H1 (cell line): Measurements from ENCODE around the gene IGSF9B. TPM values are rescaled to one million over a fixed set of nuclear protein-coding genes. Genes with fewer than 3 reads are reported as not detected.

Source experiments
- CTCF ChIA-PET: fragments of 300-600 bp; sonication (Branson Sonifier 250); formaldehyde crosslinking; loops from one replicate; lab custom pipeline; 2021; ENCODE audit not compliant: partially characterized antibody; lab: Charles Lee
- POLR2A ChIA-PET: fragments of 300-600 bp; sonication (Branson Sonifier 250); formaldehyde crosslinking; loops from one replicate; lab custom pipeline; 2021; ENCODE audit warnings: inconsistent platforms; ENCODE audit not compliant: partially characterized antibody; lab: Charles Lee
- DNase-seq, 2 experiments: peaks; one replicate each; pipeline versions ENCODE4 v3.0.0 to v3.0.0-alpha.2; 2010 to 2022; ENCODE audit warnings: low spot score in 2 of 2, low read depth in 1 of 2, mixed read lengths in 1 of 2
- FAIRE-seq: peaks from 2 replicates; lab custom pipeline; 2011; peaks lifted over from hg19 to GRCh38; lab: Jason Lieb, UNC
- H2AFZ ChIP-seq: 2 replicates; pipeline ENCODE4 v1.8.1; 2012; ENCODE audit warnings: low read length, inconsistent platforms
- H2AK5ac ChIP-seq: 2 replicates; pipeline ENCODE4 v1.6.1; 2013; ENCODE audit warnings: low read depth, low read length
- H2BK120ac ChIP-seq: replicated peaks from 2 replicates; pipeline ENCODE3; 2013; ENCODE audit warnings: low read depth, low read length, inconsistent platforms
- H2BK12ac ChIP-seq: 2 replicates; pipeline ENCODE4 v1.6.1; 2013; ENCODE audit warnings: low read depth, low read length
- H2BK15ac ChIP-seq: 2 replicates; pipeline ENCODE4 v1.6.1; 2013; ENCODE audit warnings: low read length
- H2BK20ac ChIP-seq: 2 replicates; pipeline ENCODE4 v1.6.1; 2013; ENCODE audit warnings: low read length
- H2BK5ac ChIP-seq: 2 replicates; pipeline ENCODE4 v1.6.1; 2013; ENCODE audit warnings: low read depth, low read length
- H3K14ac ChIP-seq: 2 replicates; pipeline ENCODE4 v1.6.1; 2013; ENCODE audit warnings: inconsistent platforms; ENCODE audit not compliant: insufficient read length
- H3K18ac ChIP-seq: 2 replicates; pipeline ENCODE4 v1.6.1; 2013; ENCODE audit warnings: low read length; ENCODE audit errors: extremely low read depth
- H3K23ac ChIP-seq: 2 replicates; pipeline ENCODE4 v1.6.1; 2013; ENCODE audit warnings: inconsistent platforms; ENCODE audit not compliant: insufficient read length
- H3K23me2 ChIP-seq: 2 replicates; pipeline ENCODE4 v1.6.1; 2013; ENCODE audit warnings: low read depth, low read length
- H3K27ac ChIP-seq: 2 replicates; pipeline ENCODE4 v1.6.1; 2011; ENCODE audit warnings: low read depth, low read length, inconsistent platforms
- H3K27me3 ChIP-seq, 4 experiments: replicated peaks in 1 of 4; 1 replicate in 1 of 4; 2 replicates in 3 of 4; pipeline versions ENCODE4 v1.6.1 to v1.8.1; 2011 to 2013; ENCODE audit warnings: low read length in 3 of 4, mild to moderate bottlenecking in 3 of 4, inconsistent platforms in 2 of 4, mixed read lengths in 2 of 4, moderate library complexity in 1 of 4; ENCODE audit not compliant: control insufficient read depth in 3 of 4, insufficient read depth in 3 of 4; ENCODE audit errors: extremely low read depth in 1 of 4
- H3K36me3 ChIP-seq, 4 experiments: 2 replicates each; pipeline versions ENCODE4 v1.6.1 to v1.8.1; 2011 to 2013; ENCODE audit warnings: mild to moderate bottlenecking in 4 of 4, low read length in 3 of 4, moderate library complexity in 2 of 4, control low read depth in 1 of 4, inconsistent platforms in 1 of 4; ENCODE audit not compliant: insufficient read depth in 4 of 4, control insufficient read depth in 2 of 4
- H3K4ac ChIP-seq: replicated peaks from 2 replicates; pipeline ENCODE3; 2013; ENCODE audit warnings: low read length, low read depth, mixed read lengths, inconsistent platforms; ENCODE audit not compliant: insufficient read length
- H3K4me1 ChIP-seq, 4 experiments: replicated peaks in 1 of 4; 1 replicate in 1 of 4; 2 replicates in 3 of 4; pipeline versions ENCODE4 v1.6.1 to v1.8.1; 2011 to 2013; ENCODE audit warnings: low read length in 3 of 4, inconsistent platforms in 2 of 4, mixed read lengths in 1 of 4; ENCODE audit not compliant: insufficient read depth in 4 of 4, control insufficient read depth in 3 of 4
- H3K4me2 ChIP-seq, 2 experiments: 2 replicates each; pipeline versions ENCODE4 v1.6.1 to v1.8.1; 2011 to 2013; ENCODE audit warnings: low read depth in 2 of 2, low read length in 2 of 2, control low read depth in 1 of 2, inconsistent platforms in 1 of 2, mild to moderate bottlenecking in 1 of 2; ENCODE audit not compliant: insufficient read depth in 1 of 2
- H3K4me3 ChIP-seq, 4 experiments: fragments of 200-600, 300-600 bp in 1 of 4; sonication (generic), shearing (Covaris generic), sonication (Bioruptor Twin) in 1 of 4; 2 replicates each; pipeline versions ENCODE4 v1.5.1 to v1.8.1; 2011 to 2016; ENCODE audit warnings: low read length in 4 of 4, low read depth in 3 of 4, control low read depth in 2 of 4, inconsistent platforms in 2 of 4, mild to moderate bottlenecking in 2 of 4, mixed read lengths in 1 of 4, moderate library complexity in 1 of 4; ENCODE audit not compliant: insufficient read depth in 2 of 4; ENCODE audit errors: extremely low read depth in 1 of 4
- H3K56ac ChIP-seq: replicated peaks from 2 replicates; pipeline ENCODE3; 2013; ENCODE audit warnings: low read depth, mild to moderate bottlenecking, mixed read lengths, low read length, inconsistent platforms; ENCODE audit not compliant: insufficient read length
- H3K79me1 ChIP-seq: 2 replicates; pipeline ENCODE4 v1.6.1; 2013; ENCODE audit warnings: low read depth, low read length, control low read depth
- H3K79me2 ChIP-seq, 2 experiments: 2 replicates each; pipeline versions ENCODE4 v1.6.1 to v1.8.1; 2012 to 2013; ENCODE audit warnings: low read length in 2 of 2, mild to moderate bottlenecking in 2 of 2, inconsistent platforms in 1 of 2; ENCODE audit not compliant: insufficient read depth in 2 of 2, control insufficient read depth in 1 of 2
- H3K9ac ChIP-seq, 4 experiments: replicated peaks in 1 of 4; 1 replicate in 1 of 4; 2 replicates in 3 of 4; pipeline versions ENCODE4 v1.6.1 to v1.8.1; 2011 to 2013; ENCODE audit warnings: low read depth in 3 of 4, low read length in 3 of 4, control low read depth in 2 of 4, mild to moderate bottlenecking in 2 of 4, moderate library complexity in 2 of 4, inconsistent platforms in 1 of 4; ENCODE audit errors: extremely low read depth in 1 of 4
- H3K9me3 ChIP-seq, 2 experiments: 2 replicates each; pipeline versions ENCODE4 v1.6.1 to v1.8.1; 2012 to 2013; ENCODE audit warnings: mild to moderate bottlenecking in 2 of 2, moderate library complexity in 2 of 2, control low read depth in 1 of 2, inconsistent platforms in 1 of 2, low read depth in 1 of 2, low read length in 1 of 2, mixed read lengths in 1 of 2; ENCODE audit not compliant: insufficient read depth in 2 of 2
- H4K20me1 ChIP-seq, 2 experiments: replicated peaks in 1 of 2; 2 replicates each; pipeline versions ENCODE3 to v1.8.1; 2011 to 2013; ENCODE audit warnings: inconsistent platforms in 2 of 2, low read length in 2 of 2, mild to moderate bottlenecking in 1 of 2; ENCODE audit not compliant: insufficient read depth in 2 of 2, control insufficient read depth in 1 of 2
- H4K5ac ChIP-seq: 2 replicates; pipeline ENCODE4 v1.6.1; 2013; ENCODE audit warnings: low read length, low read depth, mixed read lengths, inconsistent platforms; ENCODE audit not compliant: insufficient read length
- H4K8ac ChIP-seq: 2 replicates; pipeline ENCODE4 v1.8.0; 2013; ENCODE audit warnings: mild to moderate bottlenecking, moderate library complexity, low read length, inconsistent platforms; ENCODE audit not compliant: insufficient read depth; ENCODE audit errors: extremely low read depth
- H4K91ac ChIP-seq: replicated peaks from 2 replicates; pipeline ENCODE3; 2013; ENCODE audit warnings: low read length, mixed read lengths, inconsistent platforms; ENCODE audit not compliant: insufficient read length
- SP1 ChIP-seq: IDR thresholded peaks from 2 replicates; pipeline ENCODE4 v1.6.1; 2011; ENCODE audit warnings: low read depth, low read length
- WGBS, 2 experiments: shearing (Covaris generic) in 1 of 2; methylation state at CpG; one replicate each; pipeline versions ENCODE4 v1.1.6 to v1.1.7; 2013 to 2015; ENCODE audit warnings: low lambda C conversion rate in 2 of 2, mixed read lengths in 2 of 2, inconsistent platforms in 1 of 2, low coverage in 1 of 2, missing lambda C conversion rate in 1 of 2; ENCODE audit not compliant: insufficient replicate concordance in 2 of 2, insufficient coverage in 1 of 2, insufficient read length in 1 of 2; ENCODE audit errors: extremely low coverage in 1 of 2, missing lambda C conversion rate in 1 of 2; 5-methylcytosine and 5-hydroxymethylcytosine counted together
- polyA plus RNA-seq, 7 experiments: library from polyadenylated mRNA; depleted of rRNA in 3 of 7; stranded (reverse) in 5 of 7; unstranded in 2 of 7; fragments of >200 nt in 5 of 7; fragments of 200-250 nt in 2 of 7; gene quantifications; 1 replicate in 5 of 7; 2 replicates in 1 of 7; 4 replicates in 1 of 7; pipeline versions ENCODE4 v1.2.1 to v1.2.3, GENCODE V29; 2011 to 2013; ENCODE audit warnings: missing spikeins in 2 of 7, mixed read lengths in 2 of 7
- total RNA-seq: library from RNA; stranded (reverse); fragmentation: NEBNext Ultra II Directional; extraction: Animal tissue kit (Norgen Biotek cat#: 25700); gene quantifications from 2 replicates; pipeline ENCODE4 v1.2.1, GENCODE V29; 2021

Gene IGSF9B
- total and polyA plus RNA-seq, 2 of the 8 experiments (the other 6 are each of a cell fraction or from before 2014, with no cell fraction given) = 16.5 to 49.2 TPM

DNA sequence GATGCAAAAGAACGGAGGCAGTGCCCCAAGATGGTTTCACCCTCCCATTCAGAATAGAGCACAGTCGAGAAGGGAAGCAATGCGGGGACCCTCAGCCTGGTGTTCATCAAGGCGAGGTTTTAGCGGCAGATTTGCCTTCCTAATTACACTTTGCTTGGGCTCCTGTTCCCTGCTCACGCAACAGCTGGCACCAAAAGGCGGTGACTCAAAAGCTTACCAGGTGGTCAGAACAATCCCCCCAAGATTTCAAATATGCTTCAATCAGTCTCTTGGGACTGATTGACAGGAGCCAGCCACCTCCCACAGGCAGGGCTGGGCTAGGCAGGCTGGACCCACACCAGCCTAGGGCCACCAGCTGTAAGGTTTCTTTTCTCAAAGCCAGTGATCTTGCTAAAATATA is 14.2 kb downstream of the IGSF9B start:
- 95% methylated on average over 7 of the region's 7 CpGs; no CpG with 5 or more reads in 1 of the 2 experiments for WGBS, 2 experiments
- H3K18ac ChIP-seq = no peak overlapping the region
- no peak overlapping the region for H3K4ac ChIP-seq
- H3K4me3 ChIP-seq = no peak overlapping the region
- H3K23ac ChIP-seq = no peak overlapping the region
- H3K27ac ChIP-seq = no peak overlapping the region
- peaks cover 0 to 7% of the 10 kb centered on the region in 2 experiments; a peak in 1 of 4 replicates for H3K9me3 ChIP-seq
- no peak overlapping the region for H3K9ac ChIP-seq
- ChIA-PET CTCF (interaction anchor here (1.3 to 8.1 kb wide), 5 partner anchors 8 to 103 kb away, joined by 3 to 52 read pairs (median 4); no protein-coding TSS in a partner anchor), POLR2A (interaction anchor here (2.8 kb wide), 1 partner anchor 8 kb away, joined by 8 read pairs; no protein-coding TSS in a partner anchor)
- no peak overlapping the region for H2BK120ac ChIP-seq
- H3K79me1 ChIP-seq = peaks cover 24% of the 10 kb centered on the region
- no peak overlapping the region for H3K4me2 ChIP-seq
- H3K4me1 ChIP-seq = peaks cover under 1 to 17% (median 14%) of the 10 kb centered on the region in 4 experiments
- H4K5ac ChIP-seq = no peak overlapping the region
- no peaks in the 10 kb centered on the region for H3K23me2 ChIP-seq
- no peak for FAIRE-seq
- no peak overlapping the region for H3K56ac ChIP-seq
- H2AK5ac ChIP-seq = no peak overlapping the region
- H2BK12ac ChIP-seq = no peak overlapping the region
- peaks cover 14 to 20% of the 10 kb centered on the region in 2 experiments for H4K20me1 ChIP-seq
- peaks cover 0 to 25% of the 10 kb centered on the region in 2 experiments; a peak in 1 of 4 replicates for H3K79me2 ChIP-seq
- DNase-seq = no peak
- no peak overlapping the region for H2BK15ac ChIP-seq
- no peak for TF ChIP-seq SP1
- H3K36me3 ChIP-seq = peaks cover 0 to 19% (median 5%) of the 10 kb centered on the region in 4 experiments; a peak in 6 of 8 replicates
- H2AFZ ChIP-seq = no peak overlapping the region
- H2BK20ac ChIP-seq = no peak overlapping the region
- H3K14ac ChIP-seq = no peak overlapping the region
- H2BK5ac ChIP-seq = no peak overlapping the region
- no peaks in the 10 kb centered on the region for H3K27me3 ChIP-seq
- H4K8ac ChIP-seq = no peak overlapping the region
- H4K91ac ChIP-seq = no peak overlapping the region
